Muscle layer of duodenum (tissue), 2 donors: Measurements from ENCODE around the gene INPP4B.

Source experiments
- H3K27ac ChIP-seq: one replicate; pipeline ENCODE4 v1.7.0; 2013; ENCODE audit warnings: mild to moderate bottlenecking, low read length
- H3K27me3 ChIP-seq: one replicate; pipeline ENCODE4 v1.7.0; 2013; ENCODE audit warnings: low read depth, mild to moderate bottlenecking, control low read depth, low read length
- H3K36me3 ChIP-seq, 2 donors: one replicate each; pipeline ENCODE4 v1.7.0; 2013; ENCODE audit warnings: low read length in 2 of 2, control low read depth in 1 of 2, mild to moderate bottlenecking in 1 of 2; ENCODE audit not compliant: insufficient read depth in 2 of 2, control insufficient read depth in 1 of 2
- H3K4me1 ChIP-seq, 2 donors: one replicate each; pipeline ENCODE4 v1.7.0; 2013; ENCODE audit warnings: low read length in 2 of 2, mild to moderate bottlenecking in 2 of 2, control low read depth in 1 of 2, moderate library complexity in 1 of 2; ENCODE audit not compliant: insufficient read depth in 2 of 2, control insufficient read depth in 1 of 2
- H3K4me3 ChIP-seq, 2 donors: one replicate each; pipeline ENCODE4 v1.7.0; 2013; ENCODE audit warnings: low read length in 2 of 2, low read depth in 1 of 2, mild to moderate bottlenecking in 1 of 2
- H3K9me3 ChIP-seq, 2 donors: one replicate each; pipeline ENCODE4 v1.7.0; 2013; ENCODE audit warnings: low read length in 2 of 2, control low read depth in 1 of 2, mild to moderate bottlenecking in 1 of 2; ENCODE audit not compliant: control insufficient read depth in 1 of 2
- donor health status: healthy.

INPP4B gene

DNA sequence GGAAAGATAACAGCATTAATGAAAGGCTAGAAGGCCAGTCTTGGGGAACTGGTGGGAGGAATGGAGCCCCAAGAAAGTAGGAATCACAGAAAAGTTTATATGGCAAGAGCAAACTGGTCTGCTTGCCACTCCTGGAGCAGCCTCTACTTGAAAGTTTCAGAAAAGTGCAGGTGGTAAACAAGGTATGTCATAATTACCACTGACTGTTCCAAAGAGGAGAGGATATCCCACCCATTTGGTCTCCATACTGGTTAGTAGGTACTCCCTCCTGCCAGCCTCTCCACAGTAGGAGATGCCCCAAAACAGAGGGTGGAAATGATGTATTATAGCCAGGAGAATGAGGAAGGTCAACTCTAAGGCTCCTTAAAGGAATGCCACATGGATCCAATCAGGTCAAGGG lies 145.1 kb downstream of the INPP4B start:
- Histone ChIP-seq H3K27me3 (no peaks in the 10 kb centered on the region), H3K9me3 (no peaks in the 10 kb centered on the region), H3K27ac (no peak overlapping the region), H3K4me1 (no peaks in the 10 kb centered on the region), H3K4me3 (no peak overlapping the region), H3K36me3 (no peaks in the 10 kb centered on the region)

DNA sequence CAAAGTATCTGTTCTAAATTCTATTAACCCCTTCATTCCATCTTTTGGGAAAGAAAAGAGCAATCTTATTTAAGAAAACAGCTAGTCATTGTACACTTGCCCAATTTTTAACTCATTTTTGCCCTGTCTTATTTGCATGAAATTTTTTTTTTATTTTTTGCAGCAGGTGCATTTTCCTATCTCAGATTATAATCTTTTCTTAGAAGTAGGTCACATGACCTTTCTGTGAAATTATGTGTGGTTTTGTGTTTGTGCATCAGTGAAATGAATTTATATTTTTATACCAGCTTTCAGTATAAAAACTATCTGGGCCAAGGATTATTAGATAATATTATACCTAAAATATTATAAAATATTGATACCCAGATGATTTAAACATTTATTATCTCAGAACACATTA lies 145.6 kb downstream of the INPP4B start:
- no peak overlapping the region for H3K4me3 ChIP-seq
- H3K9me3 ChIP-seq, result no peaks in the 10 kb centered on the region
- no peaks in the 10 kb centered on the region for H3K27me3 ChIP-seq

DNA sequence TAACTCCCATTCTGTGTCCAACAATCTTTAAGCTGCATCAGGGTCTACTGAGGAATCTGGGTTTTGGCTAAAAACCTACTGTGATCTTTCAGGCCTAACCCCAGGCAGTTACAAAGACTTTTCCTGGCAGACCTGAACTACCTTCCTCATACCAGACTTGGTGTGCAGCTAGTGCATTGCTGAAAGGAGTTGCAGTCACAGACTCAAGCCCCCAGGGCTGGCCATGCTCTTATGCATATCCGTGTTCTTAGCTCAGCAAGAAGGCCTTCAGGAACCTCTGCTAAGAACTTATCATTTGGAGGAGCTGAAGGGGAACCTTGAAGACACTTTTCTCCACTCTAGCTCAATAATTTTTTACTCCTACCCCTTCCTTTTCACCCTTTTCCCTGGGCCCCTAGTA lies 147.5 kb downstream of the INPP4B start:
- Histone ChIP-seq H3K27me3 (no peaks in the 10 kb centered on the region), H3K4me3 (no peak overlapping the region), H3K4me1 (no peaks in the 10 kb centered on the region), H3K36me3 (no peaks in the 10 kb centered on the region), H3K27ac (no peak overlapping the region), H3K9me3 (no peaks in the 10 kb centered on the region)

More for the DNA sequence above, 145.6 kb downstream of the INPP4B start:
- Histone ChIP-seq H3K4me1 (no peaks in the 10 kb centered on the region), H3K27ac (no peak overlapping the region), H3K36me3 (no peaks in the 10 kb centered on the region)

GRCh38 chr4:142697928-142698327 lies 148.2 kb downstream of the INPP4B start:
- Histone ChIP-seq H3K4me3 (no peak overlapping the region), H3K4me1 (no peaks in the 10 kb centered on the region), H3K27me3 (no peaks in the 10 kb centered on the region)

GRCh38 chr4:142697320-142697719 lies 148.8 kb downstream of the INPP4B start:
- Histone ChIP-seq H3K4me1 (no peaks in the 10 kb centered on the region), H3K27ac (no peak overlapping the region)

More at GRCh38 chr4:142697928-142698327, 148.2 kb downstream of the INPP4B start:
- Histone ChIP-seq H3K27ac (no peak overlapping the region), H3K9me3 (no peaks in the 10 kb centered on the region), H3K36me3 (no peaks in the 10 kb centered on the region)

DNA sequence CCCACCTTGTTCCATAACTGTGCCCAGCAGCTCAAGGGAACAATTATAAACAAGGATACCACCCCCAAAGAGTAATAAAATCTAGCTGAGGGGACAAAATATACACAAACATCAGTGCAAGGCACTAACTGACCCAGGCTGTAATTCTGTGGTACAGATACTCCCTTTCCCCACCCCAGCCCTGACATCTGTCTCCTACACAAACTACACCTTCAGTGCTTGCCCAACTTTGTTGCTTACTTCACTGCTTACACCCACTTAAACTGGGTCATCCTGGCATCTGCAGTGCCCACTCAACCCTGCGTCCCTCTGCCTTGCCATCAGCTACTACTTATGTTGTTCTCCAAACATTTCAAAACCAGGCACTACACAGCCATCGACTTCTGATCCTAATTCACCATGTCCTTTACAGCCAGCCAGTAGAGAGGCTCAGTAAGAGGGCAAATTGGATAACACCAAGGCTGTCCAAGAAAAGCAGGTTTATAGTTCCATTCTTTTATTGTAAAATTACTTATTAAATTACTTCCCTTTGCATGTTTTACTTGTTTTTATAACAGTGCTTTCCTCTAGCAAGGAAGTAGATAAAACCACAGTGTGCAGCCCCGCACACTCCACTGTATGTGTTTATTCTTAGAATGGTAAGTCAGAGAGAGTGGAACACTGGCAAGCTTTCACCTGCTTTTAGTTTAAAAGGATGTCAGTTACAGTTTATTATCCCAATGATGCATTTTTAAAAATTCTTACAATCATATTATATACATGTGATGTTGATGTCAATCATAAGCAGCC lies 149.6 kb downstream of the INPP4B start:
- H3K36me3 ChIP-seq, result no peaks in the 10 kb centered on the region
- no peaks in the 10 kb centered on the region for H3K9me3 ChIP-seq
- no peaks in the 10 kb centered on the region for H3K27me3 ChIP-seq
- no peak overlapping the region for H3K4me3 ChIP-seq
- no peak overlapping the region for H3K27ac ChIP-seq
- H3K4me1 ChIP-seq, result no peaks in the 10 kb centered on the region

More at GRCh38 chr4:142697320-142697719, 148.8 kb downstream of the INPP4B start:
- Histone ChIP-seq H3K9me3 (no peaks in the 10 kb centered on the region), H3K36me3 (no peaks in the 10 kb centered on the region), H3K4me3 (no peak overlapping the region), H3K27me3 (no peaks in the 10 kb centered on the region)

DNA sequence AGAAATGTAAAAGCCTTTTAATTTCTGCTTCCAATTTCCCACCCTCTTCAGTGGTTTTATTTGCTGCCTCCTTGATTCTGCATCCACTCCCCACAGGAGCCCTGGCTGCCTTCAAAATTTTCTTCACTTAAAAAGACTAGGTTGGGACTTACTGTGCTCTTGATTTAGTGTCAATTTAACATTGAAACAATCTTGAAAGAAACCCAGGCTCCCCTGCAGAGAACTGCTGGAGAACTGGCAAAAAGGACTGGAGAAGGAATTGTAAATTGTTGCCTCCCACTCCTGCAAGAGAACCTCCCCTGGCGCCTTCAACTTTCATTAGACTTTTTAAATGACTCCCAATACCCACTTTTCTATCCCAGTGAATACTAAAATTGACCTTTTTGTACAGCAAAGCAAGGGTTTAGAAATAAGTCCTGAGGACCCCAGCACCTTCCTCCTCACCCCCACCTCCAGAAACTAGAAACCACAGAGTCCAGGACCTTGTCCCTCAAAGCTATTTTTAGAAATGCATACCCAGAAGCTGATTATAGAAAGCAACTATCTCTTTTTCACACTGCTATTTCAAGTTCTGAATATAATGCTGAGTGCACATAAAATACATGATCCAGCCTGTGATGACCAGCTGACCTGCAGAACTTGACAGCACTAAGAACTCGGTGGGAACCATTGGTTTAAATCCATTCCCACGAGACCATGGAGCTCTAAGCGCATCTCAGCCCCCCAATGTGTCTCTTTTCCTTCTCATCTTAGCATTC lies 155.5 kb downstream of the INPP4B start:
- Histone ChIP-seq H3K27ac (no peak overlapping the region), H3K9me3 (no peaks in the 10 kb centered on the region), H3K4me1 (peaks cover 0 to 3% of the 10 kb centered on the region in 2 donors), H3K27me3 (no peaks in the 10 kb centered on the region), H3K36me3 (no peaks in the 10 kb centered on the region), H3K4me3 (no peak overlapping the region)

GRCh38 chr4:142687547-142688275 lies 158.4 kb downstream of the INPP4B start:
- H3K27ac ChIP-seq, result no peak overlapping the region
- no peaks in the 10 kb centered on the region for H3K27me3 ChIP-seq
- H3K9me3 ChIP-seq, result no peaks in the 10 kb centered on the region
- no peaks in the 10 kb centered on the region for H3K36me3 ChIP-seq
- H3K4me1 ChIP-seq, result peaks cover 0 to 3% of the 10 kb centered on the region in 2 donors
- H3K4me3 ChIP-seq, result no peak overlapping the region

DNA sequence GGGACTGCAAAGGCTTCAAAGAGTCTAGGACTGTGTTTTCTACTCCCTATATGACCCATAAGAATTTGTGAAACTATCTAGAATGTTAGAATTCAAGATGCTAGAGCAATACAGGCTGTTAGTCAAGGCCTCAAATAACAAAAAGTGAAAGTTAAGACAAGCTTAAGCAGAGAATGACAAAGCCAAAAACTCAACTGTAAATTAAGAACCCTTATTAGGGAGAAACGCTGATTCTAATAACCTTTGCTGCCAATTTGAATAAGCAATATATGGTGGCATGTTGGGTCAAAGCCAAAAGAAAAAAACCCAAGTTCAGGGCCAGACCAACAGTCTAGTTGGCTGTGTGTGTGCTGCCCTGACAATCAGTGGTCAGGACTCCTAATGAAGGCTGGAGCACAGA lies 160.0 kb downstream of the INPP4B start:
- Histone ChIP-seq H3K27ac (no peak overlapping the region), H3K27me3 (no peaks in the 10 kb centered on the region), H3K4me3 (no peak overlapping the region), H3K4me1 (peaks cover 0 to 3% of the 10 kb centered on the region in 2 donors), H3K36me3 (no peaks in the 10 kb centered on the region), H3K9me3 (no peaks in the 10 kb centered on the region)

DNA sequence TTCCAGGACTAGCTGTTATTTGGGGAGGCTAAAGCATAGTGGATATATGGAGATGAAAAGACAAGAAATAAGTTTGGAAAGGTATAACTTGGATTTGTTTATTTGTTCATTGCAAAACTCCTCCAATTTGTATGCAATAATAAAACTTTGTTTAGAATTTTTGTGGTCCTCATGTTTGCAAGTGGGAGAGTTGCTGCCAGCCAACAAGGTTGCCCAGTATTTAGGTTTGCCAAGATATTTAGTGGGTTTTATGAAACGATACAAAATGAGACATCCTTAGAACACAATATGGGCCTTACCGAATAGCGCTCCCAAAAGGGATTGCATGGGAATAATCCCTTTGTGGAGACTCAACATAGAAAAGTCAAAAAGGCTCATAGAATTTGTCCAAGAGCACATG lies 162.1 kb downstream of the INPP4B start:
- no peaks in the 10 kb centered on the region for H3K27me3 ChIP-seq

GRCh38 chr4:142683503-142683902 lies 162.6 kb downstream of the INPP4B start:
- Histone ChIP-seq H3K27me3 (no peaks in the 10 kb centered on the region), H3K27ac (no peak overlapping the region), H3K4me1 (no peaks in the 10 kb centered on the region), H3K4me3 (no peak overlapping the region), H3K9me3 (no peaks in the 10 kb centered on the region), H3K36me3 (no peaks in the 10 kb centered on the region)

More for the DNA sequence above, 162.1 kb downstream of the INPP4B start:
- H3K36me3 ChIP-seq, result no peaks in the 10 kb centered on the region
- H3K4me1 ChIP-seq, result no peaks in the 10 kb centered on the region
- no peak overlapping the region for H3K27ac ChIP-seq
- no peak overlapping the region for H3K4me3 ChIP-seq
- no peaks in the 10 kb centered on the region for H3K9me3 ChIP-seq
